HFF-Myc (cell line): Measurements from ENCODE around the gene BMPR1B.

Source experiments
- DNase-seq: peaks from one replicate; pipeline ENCODE4 v3.0.0-alpha.2; 2011; ENCODE audit warnings: low read depth; ENCODE audit errors: extremely low read depth
- H3K4me3 ChIP-seq: replicated peaks from 2 replicates; pipeline ENCODE4 v1.5.1; 2011; ENCODE audit warnings: low read depth, mild to moderate bottlenecking, control low read depth, low read length
- CTCF ChIP-seq: IDR thresholded peaks from 2 replicates; pipeline ENCODE4 v1.5.1; 2012; ENCODE audit warnings: mild to moderate bottlenecking, low read depth, low read length, control low read depth; ENCODE audit errors: missing control alignments

Gene BMPR1B

GRCh38 chr4:94912606-94913005 lies 154.9 kb downstream of the BMPR1B start:
- TF ChIP-seq CTCF = no peak
- DNase-seq = no peak

GRCh38 chr4:94913316-94913715 lies 155.6 kb downstream of the BMPR1B start:
- DNase-seq = no peak
- no peak for TF ChIP-seq CTCF
- no peak overlapping the region for H3K4me3 ChIP-seq

More at GRCh38 chr4:94912606-94913005, 154.9 kb downstream of the BMPR1B start:
- H3K4me3 ChIP-seq = no peak overlapping the region

- H3K4me3 ChIP-seq = no peak overlapping the region
- no peak for TF ChIP-seq CTCF
- DNase-seq = no peak
Observed at GRCh38 chr4:94917146-94917545, 159.4 kb downstream of the BMPR1B start.

GRCh38 chr4:94918543-94918942 lies 160.8 kb downstream of the BMPR1B start:
- no peak for DNase-seq
- no peak overlapping the region for H3K4me3 ChIP-seq
- TF ChIP-seq CTCF = no peak

- no peak for TF ChIP-seq CTCF
- no peak for DNase-seq
- no peak overlapping the region for H3K4me3 ChIP-seq
Observed at GRCh38 chr4:94920369-94920768, 162.6 kb downstream of the BMPR1B start.

- no peak for DNase-seq
- H3K4me3 ChIP-seq = no peak overlapping the region
- no peak for TF ChIP-seq CTCF
Observed at GRCh38 chr4:94924566-94924965, 166.8 kb downstream of the BMPR1B start.

GRCh38 chr4:94925764-94926347 lies 168.1 kb downstream of the BMPR1B start:
- no peak for DNase-seq
- no peak for TF ChIP-seq CTCF
- H3K4me3 ChIP-seq = no peak overlapping the region
